Upper lobe of left lung (tissue), 6 donors: Measurements from ENCODE around the gene DNAH1. TPM values are rescaled to one million over a fixed set of nuclear protein-coding genes. Genes with fewer than 3 reads are reported as not detected.
"Not testable (repeated sequence)": the region's sequence is repeated elsewhere in the genome, so short reads cannot be mapped to it uniquely, and the experiment has no call there.

Source experiments
- ATAC-seq, 2 donors: fragments of 200-7000 bp; cut with Tn5 transposase; one replicate each; pipeline ENCODE4 v1.9.1; 2022; ENCODE audit warnings: mild to moderate bottlenecking in 2 of 2, moderate library complexity in 2 of 2; ENCODE audit not compliant: low FRiP score in 2 of 2
- DNase-seq, 2 donors: peaks; one replicate each; pipeline ENCODE4 v3.0.0-alpha.2; 2019 to 2020
- H3K27ac ChIP-seq, 4 donors: fragments of 200-600 bp; sonication (generic); one replicate each; pipeline ENCODE4 v1.5.1; 2016 to 2019
- H3K27me3 ChIP-seq, 4 donors: fragments of 200-600 bp; sonication (generic); one replicate each; pipeline ENCODE4 v1.5.1; 2017 to 2019
- H3K36me3 ChIP-seq, 4 donors: fragments of 200-600 bp; sonication (generic); one replicate each; pipeline ENCODE4 v1.5.1; 2016 to 2019
- H3K4me1 ChIP-seq, 4 donors: fragments of 200-600 bp; sonication (generic); one replicate each; pipeline ENCODE4 v1.5.1; 2018 to 2019
- H3K4me3 ChIP-seq, 4 donors: fragments of 200-600 bp; sonication (generic); one replicate each; pipeline ENCODE4 v1.5.1; 2017 to 2019; ENCODE audit warnings: mild to moderate bottlenecking in 2 of 4, moderate library complexity in 1 of 4
- H3K9me3 ChIP-seq, 4 donors: fragments of 200-600 bp; sonication (generic); one replicate each; pipeline ENCODE4 v1.5.1; 2018 to 2019
- CTCF ChIP-seq, 6 experiments: fragments of 450-650 bp in 4 of 6; fragments of 200-600 bp in 2 of 6; sonication (generic) in 2 of 6; IDR thresholded peaks; one replicate each; pipeline ENCODE4 v1.5.1; 2016 to 2019; ENCODE audit warnings: antibody characterized with exemption in 6 of 6
- EP300 ChIP-seq, 4 donors: sonication (generic); formaldehyde crosslinking; IDR thresholded peaks; one replicate each; pipeline ENCODE4 v1.5.1; 2017; ENCODE audit warnings: antibody characterized with exemption in 4 of 4, control low read depth in 2 of 4
- POLR2A ChIP-seq, 4 donors: fragments of 450-650 bp; IDR thresholded peaks; one replicate each; pipeline ENCODE4 v1.5.1; 2016 to 2017; ENCODE audit warnings: antibody characterized with exemption in 4 of 4, mild to moderate bottlenecking in 2 of 4
- POLR2AphosphoS5 ChIP-seq, 2 donors: sonication (generic); formaldehyde crosslinking; IDR thresholded peaks; one replicate each; pipeline ENCODE4 v1.5.1; 2017; ENCODE audit warnings: antibody characterized with exemption in 2 of 2
- WGBS, 2 donors: methylation state at CpG; one replicate each; pipeline ENCODE4 v1.1.5; 2017 to 2018; 5-methylcytosine and 5-hydroxymethylcytosine counted together
- total RNA-seq, 6 donors: library from RNA; depleted of rRNA in 4 of 6; stranded (reverse); fragments of >200 nt in 4 of 6; gene quantifications; one replicate each; pipeline versions ENCODE4 v1.1.0 to v1.2.1, GENCODE V29; 2016 to 2021
- donor health status: DM: no; HTN: no; CAD: no; lungs with moderate emphysema.
- donor health status: DM: no; HTN: yes; CAD: no; lungs with severe emphysema.

DNAH1 gene
- total RNA-seq, 6 donors from 2014 or later, result 10.8 to 67.1 (median 22.4) TPM

- 87 to 94% methylated on average over 13 to 15 of the region's 15 CpGs for WGBS, 2 donors
- TF ChIP-seq POLR2AphosphoS5 (IDR thresholded peaks at IDR 0.05), result no peak
- TF ChIP-seq CTCF (IDR thresholded peaks at IDR 0.05), result no peak
- no peak for TF ChIP-seq EP300 (IDR thresholded peaks at IDR 0.05)
- TF ChIP-seq POLR2A (IDR thresholded peaks at IDR 0.05), result no peak
- Histone ChIP-seq H3K36me3 (peaks cover 0 to 18% (median 7%) of the 10 kb centered on the region in 4 donors), H3K27ac (no peak overlapping the region), H3K4me1 (no peaks in the 10 kb centered on the region), H3K27me3 (no peaks in the 10 kb centered on the region), H3K4me3 (no peak overlapping the region), H3K9me3 (no peaks in the 10 kb centered on the region)
- ATAC-seq (no peak), DNase-seq (no peak)
Measured at GRCh38 chr3:52331906-52332305, 15.8 kb downstream of the DNAH1 start.

- ATAC-seq (no peak), DNase-seq (no peak)
- TF ChIP-seq POLR2AphosphoS5 (IDR thresholded peaks at IDR 0.05) (no peak), CTCF (IDR thresholded peaks at IDR 0.05) (no peak), POLR2A (IDR thresholded peaks at IDR 0.05) (no peak), EP300 (IDR thresholded peaks at IDR 0.05) (no peak)
- Histone ChIP-seq H3K36me3 (peaks cover 0 to 18% (median 7%) of the 10 kb centered on the region in 4 donors), H3K9me3 (no peaks in the 10 kb centered on the region), H3K27ac (no peak overlapping the region), H3K4me1 (no peaks in the 10 kb centered on the region), H3K27me3 (no peaks in the 10 kb centered on the region), H3K4me3 (no peak overlapping the region)
- WGBS, 2 donors, result 93 to 97% methylated on average over 4 of the region's 4 CpGs
Measured at GRCh38 chr3:52333869-52334557, 17.9 kb downstream of the DNAH1 start.

- WGBS, 2 donors, result 94% methylated on average over 8 of the region's 8 CpGs
- H3K27ac ChIP-seq, H3K36me3 ChIP-seq, H3K4me1 ChIP-seq, H3K4me3 ChIP-seq, H3K9me3 ChIP-seq, DNase-seq, ATAC-seq, H3K27me3 ChIP-seq: not testable (repeated sequence)
Measured at GRCh38 chr3:52338131-52338530, 22.0 kb downstream of the DNAH1 start.

GRCh38 chr3:52339612-52340011 is 23.5 kb downstream of the DNAH1 start:
- ATAC-seq, result peak; percentile 76 to 81
- Histone ChIP-seq H3K27me3 (no peaks in the 10 kb centered on the region), H3K4me3 (no peak overlapping the region), H3K9me3 (no peaks in the 10 kb centered on the region), H3K27ac (no peak overlapping the region), H3K36me3 (peaks cover 0 to 3% (median 0%) of the 10 kb centered on the region in 4 donors), H3K4me1 (no peaks in the 10 kb centered on the region)
- WGBS, 2 donors, result 3 to 7% methylated on average over 3 of the region's 3 CpGs
- no peak for DNase-seq
- peak; percentile 40 to 80 (median 64) for TF ChIP-seq CTCF (IDR thresholded peaks at IDR 0.05)
- TF ChIP-seq POLR2A (IDR thresholded peaks at IDR 0.05), result no peak

- ATAC-seq (no peak), DNase-seq (no peak)
- H3K4me1 ChIP-seq, result no peaks in the 10 kb centered on the region
- no peak overlapping the region for H3K27ac ChIP-seq
- no peaks in the 10 kb centered on the region for H3K9me3 ChIP-seq
- no peaks in the 10 kb centered on the region for H3K27me3 ChIP-seq
- H3K36me3 ChIP-seq, result peaks cover 0 to 15% (median 3%) of the 10 kb centered on the region in 4 donors
- H3K4me3 ChIP-seq, result no peak overlapping the region
- TF ChIP-seq POLR2AphosphoS5 (IDR thresholded peaks at IDR 0.05), result no peak
- no peak for TF ChIP-seq POLR2A (IDR thresholded peaks at IDR 0.05)
- no peak for TF ChIP-seq CTCF (IDR thresholded peaks at IDR 0.05)
- no peak for TF ChIP-seq EP300 (IDR thresholded peaks at IDR 0.05)
- WGBS, 2 donors, result 71 to 72% methylated on average over 5 of the region's 5 CpGs
Measured at GRCh38 chr3:52341123-52341522, 25.0 kb downstream of the DNAH1 start.
